ENCODE data around the gene ACOX1.

The ACOX1 gene

DNA sequence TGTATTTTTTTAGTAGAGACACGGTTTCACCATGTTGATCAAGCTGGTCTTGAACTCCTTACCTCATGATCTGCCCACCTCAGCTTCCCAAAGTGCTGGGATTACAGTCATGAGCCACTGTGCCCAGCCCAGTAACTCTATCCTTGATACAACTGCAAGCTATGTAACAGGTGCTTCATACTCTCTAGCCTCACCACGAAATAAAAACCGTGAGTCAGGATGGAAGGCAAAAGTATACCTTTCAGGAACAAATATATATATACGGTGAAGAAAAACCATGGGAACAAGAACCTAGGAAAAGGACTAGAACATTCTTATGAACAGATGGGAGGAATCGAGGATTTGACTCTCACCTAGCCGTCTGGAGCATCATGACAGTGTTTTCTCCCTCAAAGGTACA, 28.5 kb downstream of the ACOX1 start:
- TF ChIP-seq, protein P1, sequence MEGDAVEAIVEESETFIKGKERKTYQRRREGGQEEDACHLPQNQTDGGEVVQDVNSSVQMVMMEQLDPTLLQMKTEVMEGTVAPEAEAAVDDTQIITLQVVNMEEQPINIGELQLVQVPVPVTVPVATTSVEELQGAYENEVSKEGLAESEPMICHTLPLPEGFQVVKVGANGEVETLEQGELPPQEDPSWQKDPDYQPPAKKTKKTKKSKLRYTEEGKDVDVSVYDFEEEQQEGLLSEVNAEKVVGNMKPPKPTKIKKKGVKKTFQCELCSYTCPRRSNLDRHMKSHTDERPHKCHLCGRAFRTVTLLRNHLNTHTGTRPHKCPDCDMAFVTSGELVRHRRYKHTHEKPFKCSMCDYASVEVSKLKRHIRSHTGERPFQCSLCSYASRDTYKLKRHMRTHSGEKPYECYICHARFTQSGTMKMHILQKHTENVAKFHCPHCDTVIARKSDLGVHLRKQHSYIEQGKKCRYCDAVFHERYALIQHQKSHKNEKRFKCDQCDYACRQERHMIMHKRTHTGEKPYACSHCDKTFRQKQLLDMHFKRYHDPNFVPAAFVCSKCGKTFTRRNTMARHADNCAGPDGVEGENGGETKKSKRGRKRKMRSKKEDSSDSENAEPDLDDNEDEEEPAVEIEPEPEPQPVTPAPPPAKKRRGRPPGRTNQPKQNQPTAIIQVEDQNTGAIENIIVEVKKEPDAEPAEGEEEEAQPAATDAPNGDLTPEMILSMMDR (IDR thresholded peaks at IDR 0.05; ENCODE audit: control insufficient read depth, insufficient read depth, low read depth, low read length, missing control alignments), result no peak
- no peak overlapping the region for H3K4me3 ChIP-seq (ENCODE audit: control insufficient read depth, low read depth, low read length)
- DNase-seq (ENCODE audit: low read depth), result no peak

DNA sequence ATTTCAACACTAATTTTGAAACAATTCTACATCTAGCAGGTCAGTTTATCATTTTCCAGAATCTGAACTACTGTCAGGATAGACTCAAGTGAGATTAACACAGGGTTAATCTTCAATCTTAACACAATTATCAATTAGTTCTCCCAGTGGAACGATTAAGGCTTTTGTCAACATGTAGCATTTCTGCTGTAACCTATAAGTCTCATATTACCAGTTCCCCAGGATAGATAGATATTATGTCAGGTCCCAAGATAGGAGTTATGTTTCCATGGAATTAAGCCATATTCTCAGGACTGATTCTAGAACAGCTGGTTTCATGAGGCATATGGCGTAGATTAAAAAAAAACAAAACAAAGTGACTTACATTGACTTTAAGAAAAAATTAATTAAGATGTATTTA, 33.8 kb downstream of the ACOX1 start:
- TF ChIP-seq, protein P1 (IDR thresholded peaks at IDR 0.05; ENCODE audit: control insufficient read depth, insufficient read depth, low read depth, low read length, missing control alignments), result no peak
- H3K4me3 ChIP-seq (ENCODE audit: control insufficient read depth, low read depth, low read length), result no peak overlapping the region
- DNase-seq (ENCODE audit: low read depth), result no peak

GRCh38 chr17:75943491-75943890, 35.5 kb downstream of the ACOX1 start:
- TF ChIP-seq, protein P1 (IDR thresholded peaks at IDR 0.05; ENCODE audit: control insufficient read depth, insufficient read depth, low read depth, low read length, missing control alignments), result no peak
- DNase-seq (ENCODE audit: low read depth), result no peak
- no peak overlapping the region for H3K4me3 ChIP-seq (ENCODE audit: control insufficient read depth, low read depth, low read length)

- DNase-seq (ENCODE audit: low read depth), result no peak
- no peak overlapping the region for H3K4me3 ChIP-seq (ENCODE audit: control insufficient read depth, low read depth, low read length)
- TF ChIP-seq, protein P1 (IDR thresholded peaks at IDR 0.05; ENCODE audit: control insufficient read depth, insufficient read depth, low read depth, low read length, missing control alignments), result no peak
These were observed 36.5 kb downstream of the ACOX1 start for GRCh38 chr17:75942473-75942872.

DNA sequence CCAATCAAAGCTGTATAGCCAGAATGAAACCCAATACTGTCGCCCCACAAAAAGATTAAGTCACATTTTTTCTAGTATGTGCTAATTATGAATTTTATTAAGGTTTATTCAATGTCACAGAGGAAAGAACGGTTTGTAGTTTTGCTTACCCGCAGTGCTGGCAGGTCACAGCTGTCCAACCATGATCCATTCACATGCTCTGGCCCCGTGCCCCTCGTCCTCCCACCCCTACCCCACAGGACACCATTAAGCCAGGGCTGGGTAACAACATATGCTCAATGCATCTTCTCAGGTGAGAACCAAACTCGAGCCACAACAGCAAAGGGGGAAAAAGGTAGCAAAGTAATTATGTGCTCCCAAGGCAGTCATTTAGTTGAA, 37.5 kb downstream of the ACOX1 start:
- peak overlapping the region; percentile 8 for H3K4me3 ChIP-seq (ENCODE audit: control insufficient read depth, low read depth, low read length)
- DNase-seq (ENCODE audit: low read depth), result no peak

DNA sequence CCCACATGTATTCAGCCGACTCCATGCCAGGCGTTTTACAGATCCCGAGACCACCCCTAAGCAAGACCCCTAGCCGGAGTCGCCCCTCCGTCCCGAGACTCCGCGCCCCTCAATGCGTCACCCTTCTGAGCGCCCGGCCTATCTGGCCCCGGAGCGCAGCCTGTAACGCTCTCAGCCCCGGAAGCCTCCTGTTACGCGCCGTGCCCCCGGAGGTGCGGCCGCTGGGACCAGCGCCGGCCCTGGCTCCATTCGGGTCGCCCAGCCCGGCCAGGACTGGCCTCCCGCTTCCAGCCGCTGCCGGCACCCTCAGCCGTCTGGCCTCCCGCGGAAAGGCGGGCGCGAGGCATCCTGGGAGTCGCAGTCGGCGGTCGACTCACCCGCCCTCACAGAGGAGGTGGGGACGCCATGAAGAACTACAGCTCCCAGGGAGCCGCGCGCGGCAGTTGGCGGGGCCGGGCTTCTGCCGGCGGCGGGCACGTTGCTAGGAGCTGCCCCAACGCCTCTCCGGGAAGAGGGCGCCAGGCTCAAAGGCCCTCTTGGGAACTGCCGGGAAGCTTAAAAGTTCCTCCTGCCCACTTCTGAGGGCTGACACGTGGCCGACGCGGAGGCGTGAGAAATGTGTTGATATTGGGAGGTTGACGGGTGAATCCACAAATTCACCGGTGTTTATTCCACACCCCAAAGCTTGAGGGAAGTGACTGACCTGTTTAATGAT, 38.1 kb downstream of the ACOX1 start, which contains the start of gene FBF1:
TSS of gene FBF1 (minus strand) at position 316 of the 715 bp plus-strand sequence. CDS start 2,893 bp downstream, outside the sequence.
- TF ChIP-seq, protein P1 (IDR thresholded peaks at IDR 0.05; ENCODE audit: control insufficient read depth, insufficient read depth, low read depth, low read length, missing control alignments), result no peak
- DNase-seq (ENCODE audit: low read depth), result peak; percentile 67
- peak within 1 kb of the TSS; percentile 79 for H3K4me3 ChIP-seq (ENCODE audit: control insufficient read depth, low read depth, low read length)

More for the DNA sequence above, 37.5 kb downstream of the ACOX1 start:
- TF ChIP-seq, protein P1 (IDR thresholded peaks at IDR 0.05; ENCODE audit: control insufficient read depth, insufficient read depth, low read depth, low read length, missing control alignments), result no peak

Measured in AG09309 (cell line).